HG03457 (cell line): ENCODE measurements around the gene ABI3.

ENCODE experiments used
- ATAC-seq: cut with Tn5 transposase; IDR thresholded peaks from one replicate; pipeline ENCODE4 v1.9.1; 2021; ENCODE audit warnings: moderate number of reproducible peaks; ENCODE audit not compliant: unreplicated experiment

The ABI3 gene

DNA sequence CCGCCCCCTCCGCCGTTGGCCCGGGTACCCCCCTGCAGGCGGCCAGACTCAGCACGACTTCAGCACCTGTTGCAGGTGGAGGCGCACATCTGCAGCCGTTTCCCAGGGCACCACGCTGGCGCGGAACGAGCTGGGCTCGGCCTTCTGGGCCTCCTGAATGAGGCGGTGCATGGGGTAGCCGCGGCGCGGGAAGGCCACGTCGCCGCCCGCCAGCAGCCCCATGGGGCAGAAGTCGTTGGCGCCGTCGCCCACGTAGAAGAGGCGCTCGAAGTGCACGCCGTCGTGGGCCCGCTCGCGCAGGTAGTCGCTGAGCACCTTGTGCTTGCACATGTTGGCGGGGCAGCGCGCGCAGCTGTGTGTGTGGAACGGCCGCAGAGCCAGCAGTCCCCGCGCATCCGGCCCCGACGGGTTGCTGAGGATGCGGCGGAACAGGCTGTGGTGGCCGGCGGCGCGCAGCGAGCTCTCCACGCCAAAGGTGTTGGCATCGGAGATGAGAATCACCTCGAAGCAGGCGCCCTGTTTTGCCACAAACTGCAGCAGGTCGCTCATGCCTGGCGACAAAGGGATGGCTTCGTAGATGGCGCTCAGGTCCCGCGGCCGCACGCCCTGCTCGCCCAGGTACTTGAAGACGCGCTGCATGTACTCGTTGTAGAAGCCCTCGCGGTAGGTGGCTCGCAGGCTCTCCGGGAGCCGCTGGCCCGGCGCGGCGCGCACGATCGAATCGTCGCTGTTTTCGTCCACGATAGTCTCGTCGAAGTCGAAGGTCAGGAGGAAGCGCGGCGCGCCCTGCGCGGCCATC, 13.9 kb downstream of the ABI3 start:
- no peak for ATAC-seq

- ATAC-seq: no peak
Observed at GRCh38 chr17:49224997-49225337, 14.5 kb downstream of the ABI3 start.

DNA sequence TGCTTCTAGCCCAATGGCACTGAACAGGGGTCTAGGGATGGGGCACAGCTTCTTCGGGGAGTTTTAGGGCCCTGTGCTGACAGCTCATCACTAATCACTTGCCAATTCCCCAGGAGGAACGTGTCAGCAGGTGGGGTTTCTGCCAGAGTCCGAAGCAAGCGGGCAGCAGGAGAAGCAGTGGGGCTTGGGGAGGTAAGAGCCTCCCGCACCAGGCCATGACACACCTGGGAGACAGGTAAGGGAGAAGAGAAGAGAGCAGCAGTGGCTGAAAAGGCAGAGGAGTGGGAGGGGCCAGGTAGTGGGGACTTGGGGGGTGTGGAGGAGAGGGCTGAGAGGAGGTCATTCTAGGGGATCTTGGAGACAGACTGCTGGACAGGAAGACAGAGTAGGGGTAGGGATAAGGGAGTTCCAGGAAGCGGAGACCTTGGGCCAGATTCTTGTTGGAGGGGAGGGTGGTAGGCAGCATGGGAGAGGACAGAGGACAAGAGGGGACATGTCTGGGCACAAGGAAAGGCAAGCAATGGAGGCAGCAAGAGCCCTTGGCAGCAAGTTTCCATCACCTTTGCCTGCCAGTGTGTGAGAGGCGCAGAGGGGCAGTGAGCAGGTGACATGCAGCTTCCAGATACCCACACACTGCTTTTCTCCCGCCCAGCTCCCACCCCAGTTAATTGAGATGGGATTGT, 15.2 kb downstream of the ABI3 start:
- ATAC-seq: no peak

DNA sequence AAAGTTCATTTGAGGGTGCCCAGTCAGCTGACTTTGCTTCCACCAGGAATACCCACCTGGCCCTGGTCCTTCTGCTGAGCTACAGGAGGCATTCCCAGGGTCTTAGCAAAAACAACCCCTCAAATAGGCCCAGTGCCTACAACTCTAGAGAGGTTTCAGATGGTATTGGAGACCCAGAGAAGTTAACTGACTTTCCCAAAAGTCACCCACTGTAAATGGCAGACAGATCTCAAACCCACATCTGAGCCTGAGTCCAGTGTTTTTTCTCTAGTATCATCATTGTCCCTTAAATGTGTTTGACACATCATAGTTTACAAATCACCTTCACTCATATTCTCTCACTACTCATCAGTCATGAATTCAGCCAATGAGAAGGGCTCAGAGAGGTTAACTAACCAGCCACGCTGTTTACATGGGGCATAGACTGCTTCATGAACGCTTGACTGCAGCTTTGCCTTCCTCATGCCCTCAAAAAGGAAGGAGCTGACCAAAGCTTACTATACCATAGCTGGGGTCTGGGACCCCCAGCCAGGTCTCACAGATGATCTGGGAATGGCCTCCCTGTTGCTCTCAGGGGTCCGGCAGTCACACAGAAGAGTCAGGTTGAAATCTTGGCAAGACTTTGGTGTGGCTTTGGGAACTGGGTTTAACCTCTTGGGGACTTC, 16.4 kb downstream of the ABI3 start:
- ATAC-seq: no peak

DNA sequence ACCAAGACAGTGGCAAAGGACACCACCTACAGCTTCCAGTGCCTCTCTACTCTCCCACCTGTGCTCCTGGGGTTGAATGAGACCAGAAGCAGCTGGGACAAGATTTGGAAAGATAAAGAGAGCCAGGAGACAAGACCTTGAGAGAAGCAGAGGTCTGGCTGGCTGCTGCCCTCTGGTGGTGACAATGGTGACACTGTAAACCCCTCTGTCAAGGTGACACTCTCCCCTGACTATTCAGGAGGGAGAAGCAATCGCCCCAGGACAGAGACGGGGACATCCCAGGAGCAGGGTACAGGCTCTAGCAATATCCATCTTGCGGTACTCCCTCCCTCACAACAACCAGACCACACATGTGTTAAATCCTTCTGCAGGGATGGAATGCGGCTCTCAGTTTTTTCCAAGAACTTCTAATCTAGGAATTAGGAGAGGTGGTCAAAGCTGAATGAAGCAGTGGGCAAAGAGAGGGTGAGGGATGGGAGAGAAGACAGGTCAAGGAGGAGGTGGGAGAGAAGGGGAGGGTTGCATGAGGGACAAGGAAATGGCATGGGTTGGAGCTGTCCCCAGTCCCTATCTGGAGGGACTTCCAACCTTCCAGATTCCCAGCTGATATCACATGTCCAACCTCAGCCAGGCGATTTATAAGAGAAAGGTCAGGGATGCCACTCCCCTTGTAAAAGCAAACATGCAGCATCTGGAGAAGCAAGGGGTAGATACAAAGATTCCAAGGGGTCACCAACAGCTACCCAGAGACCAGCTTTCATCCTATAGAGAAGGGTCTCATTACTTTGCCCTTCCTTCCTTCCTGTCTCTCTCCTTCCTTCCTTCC, 17.1 kb downstream of the ABI3 start:
- ATAC-seq: no peak

- no peak for ATAC-seq
Observed at GRCh38 chr17:49229076-49229804, 18.7 kb downstream of the ABI3 start.

DNA sequence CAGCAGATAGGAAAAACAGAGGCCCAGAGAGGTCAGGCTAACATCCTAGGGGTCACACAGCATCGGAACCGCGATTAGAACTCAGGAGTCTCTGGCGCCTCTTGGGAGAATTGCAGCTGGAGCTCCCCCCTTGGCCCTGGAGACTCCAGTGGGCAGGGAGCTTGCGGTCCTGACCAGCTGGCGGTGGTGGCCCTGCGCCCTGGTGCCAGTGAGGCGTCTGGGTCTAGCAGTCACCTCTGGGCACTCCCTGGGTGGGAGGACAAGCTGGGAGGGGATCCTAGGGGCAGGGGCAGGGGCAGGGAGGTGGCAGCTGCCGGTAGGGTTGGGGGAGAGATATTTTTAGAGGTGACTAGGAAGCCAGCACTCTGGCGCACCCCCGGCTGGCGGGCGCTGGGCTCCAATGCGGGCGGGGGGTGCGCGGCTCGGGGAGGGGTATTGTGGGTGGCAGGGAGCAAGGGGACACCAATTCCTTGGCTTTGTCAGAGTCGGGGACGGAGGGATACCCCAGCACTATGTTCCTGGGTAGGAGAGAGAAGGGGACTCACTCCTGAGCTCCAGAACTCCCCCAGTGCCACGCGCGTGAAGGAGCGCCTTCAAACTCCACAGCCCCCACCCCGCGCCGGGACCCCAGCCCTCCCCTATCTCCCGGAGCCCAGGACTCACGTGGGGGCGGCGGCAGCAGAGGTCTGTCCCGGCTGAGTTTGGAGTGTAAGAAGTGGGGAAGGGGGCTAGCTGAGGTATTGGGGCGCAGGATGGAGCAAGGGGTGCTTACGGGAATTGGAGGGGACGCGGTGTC, 19.5 kb downstream of the ABI3 start:
- no peak for ATAC-seq

GRCh38 chr17:49230636-49231562, 20.4 kb downstream of the ABI3 start, which contains the start of gene PHOSPHO1:
Gene PHOSPHO1 (minus strand): TSS chr17:49230787. CDS start chr17:49226691, 4,096 bp downstream.
- ATAC-seq: peak; percentile 53

- ATAC-seq: no peak
Observed at GRCh38 chr17:49231563-49231894, 21.0 kb downstream of the ABI3 start.

GRCh38 chr17:49234509-49235080, 24.1 kb downstream of the ABI3 start:
- ATAC-seq: no peak

GRCh38 chr17:49235896-49236295, 25.4 kb downstream of the ABI3 start:
- no peak for ATAC-seq

DNA sequence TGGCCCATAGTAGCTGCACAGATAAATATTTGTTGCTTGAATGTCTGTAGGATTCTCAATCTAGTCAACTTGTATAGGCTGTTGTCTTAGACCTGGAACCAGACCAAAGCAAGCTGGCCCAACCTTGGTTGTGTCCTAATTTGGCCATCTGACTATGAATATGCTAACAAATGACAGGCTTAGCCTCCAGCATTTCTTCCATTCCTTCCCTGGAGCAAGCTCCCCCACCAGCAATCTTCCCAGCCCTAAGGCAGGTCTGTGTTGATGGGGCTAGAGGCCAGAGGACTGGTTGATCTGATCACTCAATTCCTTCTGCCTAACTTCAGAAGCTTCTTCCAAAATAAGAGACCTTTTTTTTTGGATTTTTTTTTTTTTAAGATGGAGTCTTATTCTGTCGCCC, 29.5 kb downstream of the ABI3 start:
- ATAC-seq: no peak

DNA sequence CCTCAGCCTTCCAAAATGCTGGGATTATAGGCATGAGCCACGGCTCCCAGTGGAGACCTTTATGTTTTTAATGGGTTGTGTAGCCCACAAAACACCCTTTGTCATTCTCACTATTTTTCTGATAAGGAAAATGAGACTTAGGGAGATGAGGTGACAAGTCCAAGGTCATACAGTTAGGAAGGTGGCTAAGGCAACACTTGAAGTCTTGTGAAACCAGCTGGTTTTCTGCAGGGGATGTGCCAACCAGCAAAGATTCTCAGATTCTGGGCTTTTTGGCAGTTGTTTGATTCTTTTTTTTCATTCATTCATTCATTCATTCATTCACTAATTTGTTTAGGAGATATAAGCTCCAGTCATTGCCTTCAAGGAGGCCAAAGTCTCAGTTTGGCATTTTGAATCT, 30.1 kb downstream of the ABI3 start:
- ATAC-seq: no peak

- ATAC-seq: no peak
Observed at GRCh38 chr17:49241040-49241439, 30.5 kb downstream of the ABI3 start.

DNA sequence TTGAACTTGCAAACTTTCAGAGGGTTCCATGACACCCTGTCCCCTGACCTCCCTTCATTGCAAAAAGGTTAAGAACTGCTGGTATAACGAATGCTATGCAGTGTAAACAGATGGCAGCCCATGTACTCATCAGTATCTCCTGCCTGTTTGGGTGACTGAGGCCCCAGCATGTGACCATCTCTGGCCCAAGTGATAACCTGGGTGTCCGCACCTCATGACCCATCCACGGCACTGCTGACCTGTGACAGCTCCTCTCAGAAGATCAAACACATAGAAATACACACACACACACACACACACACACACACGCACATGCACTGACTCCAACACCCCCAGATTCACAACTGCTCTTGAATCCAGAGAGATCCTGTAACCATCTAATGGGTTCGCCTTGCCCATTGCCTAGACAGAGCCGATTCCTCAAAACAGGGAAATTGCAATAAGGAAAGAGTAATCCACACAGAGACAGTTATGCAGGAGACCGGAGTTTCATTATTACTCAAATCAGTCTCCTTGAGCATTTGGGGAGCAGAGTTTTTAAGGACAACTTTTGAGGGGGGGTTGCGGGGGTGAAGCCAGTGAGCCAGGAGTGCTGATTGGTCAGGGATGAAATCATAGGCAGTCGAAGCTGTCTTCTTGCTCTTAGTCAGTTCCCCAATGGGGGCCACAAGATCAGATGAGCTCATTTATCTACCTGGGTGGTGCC, 31.3 kb downstream of the ABI3 start:
- ATAC-seq: no peak

DNA sequence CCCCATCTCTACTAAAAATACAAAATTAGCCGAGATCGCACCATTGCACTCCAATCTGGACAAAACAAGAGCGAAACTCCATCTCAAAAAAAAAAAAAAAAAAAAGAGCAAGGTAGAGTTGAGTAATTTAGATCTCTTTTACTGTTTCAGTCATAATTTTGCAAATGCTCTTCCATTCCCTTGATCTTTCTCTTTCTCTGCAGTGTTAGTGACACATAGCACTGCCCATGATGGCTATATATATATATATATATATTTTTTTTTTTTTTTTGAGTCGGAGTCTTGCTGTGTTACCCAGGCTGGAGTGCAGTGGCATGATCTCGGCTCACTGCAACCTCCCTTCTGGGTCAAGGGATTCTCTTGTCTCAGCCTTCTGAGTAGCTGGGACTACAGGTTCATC, 32.3 kb downstream of the ABI3 start:
- no peak for ATAC-seq

DNA sequence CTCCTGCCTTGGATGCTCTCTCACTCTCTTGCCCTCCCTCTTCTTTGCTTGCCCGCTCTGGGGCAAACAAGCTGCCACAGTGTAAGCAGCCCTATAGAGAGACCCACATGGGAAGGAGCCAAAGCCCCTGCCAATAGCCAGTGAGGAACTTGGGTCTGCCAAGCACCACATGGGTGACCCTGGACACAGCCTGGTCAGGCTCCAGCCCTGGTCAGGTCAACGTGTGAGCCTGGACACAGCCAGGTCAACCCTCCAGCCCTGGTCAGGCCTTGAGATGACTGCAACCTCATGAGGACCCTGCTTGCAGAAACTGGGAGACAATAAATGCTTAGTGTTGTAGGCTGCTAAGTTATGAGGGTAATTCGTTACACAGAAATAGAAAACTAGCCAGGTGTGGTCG, 34.3 kb downstream of the ABI3 start:
- no peak for ATAC-seq

DNA sequence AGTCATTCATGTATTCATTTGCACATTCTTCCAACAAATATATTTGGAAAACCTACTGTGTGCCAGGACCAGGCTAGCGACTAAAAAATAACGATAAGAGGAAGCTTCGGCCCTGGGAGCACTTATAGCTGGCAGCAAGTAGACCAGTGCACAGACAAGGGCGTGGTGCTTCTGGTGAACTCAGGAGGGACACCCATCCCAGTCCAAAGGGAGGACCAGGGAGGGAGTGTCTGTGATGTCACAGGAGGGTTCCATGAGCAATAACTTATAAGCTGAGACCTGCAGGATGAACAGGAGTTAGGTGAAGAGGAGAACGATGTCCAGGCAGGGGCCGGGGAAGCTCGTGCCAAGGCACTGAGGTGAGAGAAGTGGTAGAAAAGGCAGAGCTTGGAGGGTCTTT, 37.4 kb downstream of the ABI3 start:
- no peak for ATAC-seq
